Activated T-helper 9 cell treated with anti-CD3 and anti-CD28 coated beads, Interleukin-2, amount 50 U/mL, for 16 hours (primary cell): Measurements from ENCODE around the gene PNPLA3.

Experiments
- DNase-seq: peaks from one replicate; pipeline ENCODE4 v3.0.0-alpha.2; 2020; ENCODE audit warnings: low read depth

Gene PNPLA3

GRCh38 chr22:43924877-43925276 is 1.3 kb downstream of the PNPLA3 start:
- no peak for DNase-seq

- no peak for DNase-seq
These were observed 2.1 kb downstream of the PNPLA3 start for GRCh38 chr22:43925433-43926348.

- no peak for DNase-seq
These were observed 2.7 kb downstream of the PNPLA3 start for GRCh38 chr22:43926349-43926710.

GRCh38 chr22:43928468-43928867 is 4.9 kb downstream of the PNPLA3 start:
- no peak for DNase-seq

GRCh38 chr22:43928908-43929307 is 5.3 kb downstream of the PNPLA3 start:
- no peak for DNase-seq

- no peak for DNase-seq
These were observed 8.2 kb downstream of the PNPLA3 start for GRCh38 chr22:43931771-43932170.

GRCh38 chr22:43941449-43941848 is 17.8 kb downstream of the PNPLA3 start:
- DNase-seq, result no peak

GRCh38 chr22:43944670-43945430 is 21.2 kb downstream of the PNPLA3 start:
- no peak for DNase-seq

GRCh38 chr22:43945632-43946383 is 22.2 kb downstream of the PNPLA3 start:
- peak; percentile 41 for DNase-seq

- no peak for DNase-seq
These were observed 22.7 kb downstream of the PNPLA3 start for GRCh38 chr22:43946384-43946667.

GRCh38 chr22:43948836-43949406 is 25.3 kb downstream of the PNPLA3 start:
- no peak for DNase-seq

- no peak for DNase-seq
These were observed 27.8 kb downstream of the PNPLA3 start for GRCh38 chr22:43951391-43951790.

- DNase-seq, result no peak
These were observed 28.4 kb downstream of the PNPLA3 start for GRCh38 chr22:43951966-43952365.

GRCh38 chr22:43953988-43954785 is 30.6 kb downstream of the PNPLA3 start:
- DNase-seq, result no peak

- DNase-seq, result peak; percentile 86
These were observed 31.7 kb downstream of the PNPLA3 start, which contains the start of gene SAMM50 for GRCh38 chr22:43955040-43955882. SAMM50 (plus strand) TSS chr22:43955442; CDS start chr22:43955578, 136 bp downstream.

GRCh38 chr22:43955883-43956782 is 32.5 kb downstream of the PNPLA3 start:
- no peak for DNase-seq

- no peak for DNase-seq
These were observed 33.3 kb downstream of the PNPLA3 start for GRCh38 chr22:43956805-43957463.

- no peak for DNase-seq
These were observed 34.3 kb downstream of the PNPLA3 start for GRCh38 chr22:43957871-43958270.

GRCh38 chr22:43964314-43964857 is 40.8 kb downstream of the PNPLA3 start:
- DNase-seq, result no peak
